CD4-positive, alpha-beta T cell (primary cell): ENCODE results near the gene NAIF1. TPM values are rescaled to one million over a fixed set of nuclear protein-coding genes. Genes with fewer than 3 reads are reported as not detected.

Experiments used
- ATAC-seq: fragments of 200-7000 bp; cut with Tn5 transposase; one replicate; pipeline ENCODE4 v1.10.0; 2022; ENCODE audit warnings: mild to moderate bottlenecking; ENCODE audit not compliant: poor library complexity
- CTCF ChIA-PET: fragments of 350-600 bp; sonication (Branson Sonifier 250); formaldehyde crosslinking; loops from one replicate; lab custom pipeline; 2021; ENCODE audit warnings: antibody characterized with exemption, inconsistent platforms; lab: Charles Lee
- POLR2A ChIA-PET: fragments of 350-600 bp; sonication (Branson Sonifier 250); formaldehyde crosslinking; loops from one replicate; lab custom pipeline; 2021; ENCODE audit warnings: antibody characterized with exemption, inconsistent platforms; lab: Charles Lee
- DNase-seq, 14 experiments: peaks; one replicate each; pipeline ENCODE4 v3.0.0-alpha.2; 2013 to 2020; ENCODE audit warnings: mixed read lengths in 2 of 14
- H3K27ac ChIP-seq, 2 donors: one replicate each; pipeline versions ENCODE4 v1.5.1 to v1.7.0; 2013; ENCODE audit warnings: low read length in 2 of 2, low read depth in 1 of 2, mild to moderate bottlenecking in 1 of 2
- H3K27me3 ChIP-seq, 2 experiments: 1 replicate in 1 of 2; 2 replicates in 1 of 2; pipeline versions ENCODE4 v1.6.1 to v1.7.0; 2013; ENCODE audit warnings: low read length in 2 of 2, control low read depth in 1 of 2, mild to moderate bottlenecking in 1 of 2, moderate library complexity in 1 of 2; ENCODE audit not compliant: insufficient read depth in 2 of 2, control insufficient read depth in 1 of 2
- H3K36me3 ChIP-seq: one replicate; pipeline ENCODE4 v1.6.1; 2013; ENCODE audit warnings: low read length, control low read depth; ENCODE audit not compliant: insufficient read depth
- H3K4me1 ChIP-seq: one replicate; pipeline ENCODE4 v1.6.1; 2013; ENCODE audit warnings: low read length, control low read depth; ENCODE audit not compliant: insufficient read depth
- H3K4me3 ChIP-seq: one replicate; pipeline ENCODE4 v1.5.1; 2013; ENCODE audit warnings: mild to moderate bottlenecking, low read length, moderate library complexity
- H3K9me3 ChIP-seq, 2 experiments: 1 replicate in 1 of 2; 2 replicates in 1 of 2; pipeline versions ENCODE4 v1.6.1 to v1.7.0; 2013; ENCODE audit warnings: low read length in 2 of 2, mild to moderate bottlenecking in 2 of 2, control low read depth in 1 of 2, moderate library complexity in 1 of 2; ENCODE audit not compliant: control insufficient read depth in 1 of 2, insufficient read depth in 1 of 2
- H3K27ac Mint-ChIP-seq: one replicate; pipeline ENCODE4 v1.8.0; 2020; ENCODE audit warnings: mixed read lengths
- H3K27me3 Mint-ChIP-seq: one replicate; pipeline ENCODE4 v1.8.0; 2021; ENCODE audit warnings: mixed read lengths
- H3K36me3 Mint-ChIP-seq: one replicate; pipeline ENCODE4 v1.8.0; 2021; ENCODE audit warnings: low read depth, mixed read lengths
- H3K4me1 Mint-ChIP-seq: one replicate; pipeline ENCODE4 v1.8.0; 2021; ENCODE audit warnings: low read depth, mixed read lengths
- H3K4me3 Mint-ChIP-seq: one replicate; pipeline ENCODE4 v1.8.0; 2020; ENCODE audit warnings: mild to moderate bottlenecking, mixed read lengths
- H3K9me3 Mint-ChIP-seq: one replicate; pipeline ENCODE4 v1.8.0; 2020; ENCODE audit warnings: mixed read lengths
- CTCF ChIP-seq: fragments of 200-600 bp; IDR thresholded peaks from one replicate; pipeline ENCODE4 v1.8.0; 2022; ENCODE audit warnings: antibody characterized with exemption, mild to moderate bottlenecking
- intact Hi-C, 2 experiments: fragments of 100-400 bp; cut with DNase I in 1 of 2; cut with micrococcal nuclease in 1 of 2; formaldehyde crosslinking; loops; one replicate each; pipeline versions ENCODE4 v1.15.1 to v1.9.0; 2023 to 2025; cut with DNase I, micrococcal nuclease
- total RNA-seq, 174 experiments: library from RNA in 2 of 174; stranded (reverse) in 2 of 174; gene quantifications; one replicate each; pipeline ENCODE4 v1.2.3 and lab custom pipeline; 2021 to 2026

NAIF1 gene
- total RNA-seq, 2 experiments from 2014 or later: 11.5 to 16.8 TPM

- Mint-ChIP-seq H3K27ac (no peak overlapping the region), H3K4me1 (peaks cover 49% of the 10 kb centered on the region)
- no peak for ATAC-seq
Observed at GRCh38 chr9:128080206-128080605, 13.1 kb upstream of the NAIF1 start.

GRCh38 chr9:128078504-128079434, 11.6 kb upstream of the NAIF1 start:
- CTCF ChIA-PET: interaction anchor here (0.7 to 1.4 kb wide), 3 partner anchors 9 to 123 kb away, joined by 3 to 4 read pairs (median 4); no protein-coding TSS in a partner anchor
- DNase-seq: peak in 1 of 14 experiments; percentile 14
- Mint-ChIP-seq H3K4me1 (peaks cover 46% of the 10 kb centered on the region), H3K4me3 (peak overlapping the region; percentile 52), H3K27ac (peak overlapping the region; percentile 72), H3K9me3 (no peaks in the 10 kb centered on the region), H3K36me3 (peaks cover 24% of the 10 kb centered on the region), H3K27me3 (no peaks in the 10 kb centered on the region)
- H3K4me1 ChIP-seq: peaks cover 64% of the 10 kb centered on the region
- H3K4me3 ChIP-seq: no peak overlapping the region
- POLR2A ChIA-PET: interaction anchor here (0.9 to 1.7 kb wide), 5 partner anchors 11 to 73 kb away, joined by 4 to 14 read pairs (median 5); partner anchors contain the start of genes NAIF1 and SLC25A25
- H3K9me3 ChIP-seq: no peaks in the 10 kb centered on the region
- H3K36me3 ChIP-seq: peaks cover 13% of the 10 kb centered on the region
- intact Hi-C loops: no loop called here
- no peaks in the 10 kb centered on the region for H3K27me3 ChIP-seq
- ATAC-seq: peak; percentile 48
- peak overlapping the region in 1 of 2 donors; percentile 24 for H3K27ac ChIP-seq
- no peak for TF ChIP-seq CTCF

More at GRCh38 chr9:128080206-128080605, 13.1 kb upstream of the NAIF1 start:
- no peak for DNase-seq
- no peaks in the 10 kb centered on the region for H3K27me3 ChIP-seq
- POLR2A ChIA-PET: interaction anchor here (1.4 kb wide), 1 partner anchor 8 kb away, joined by 3 read pairs; no protein-coding TSS in a partner anchor
- H3K4me3 Mint-ChIP-seq: no peak overlapping the region
- intact Hi-C loops: loop anchor here (5.0 kb wide), 2 partner anchors 38 to 123 kb away; no protein-coding TSS in a partner anchor
- CTCF ChIA-PET: interaction anchor here (1.6 kb wide), 1 partner anchor 136 kb away, joined by 4 read pairs; no protein-coding TSS in a partner anchor
- no peaks in the 10 kb centered on the region for H3K9me3 Mint-ChIP-seq
- H3K27me3 Mint-ChIP-seq: no peaks in the 10 kb centered on the region
- no peak overlapping the region for H3K4me3 ChIP-seq
- H3K4me1 ChIP-seq: peaks cover 55% of the 10 kb centered on the region
- peaks cover 19% of the 10 kb centered on the region for H3K36me3 ChIP-seq
- H3K9me3 ChIP-seq: no peaks in the 10 kb centered on the region
- H3K27ac ChIP-seq: no peak overlapping the region
- peaks cover 28% of the 10 kb centered on the region for H3K36me3 Mint-ChIP-seq
- TF ChIP-seq CTCF: no peak

- peaks cover 13% of the 10 kb centered on the region for H3K36me3 ChIP-seq
- intact Hi-C loops: no loop called here
- peaks cover 22% of the 10 kb centered on the region for H3K36me3 Mint-ChIP-seq
- H3K4me3 Mint-ChIP-seq: peak overlapping the region; percentile 52
- DNase-seq: no peak
- H3K27me3 Mint-ChIP-seq: no peaks in the 10 kb centered on the region
- POLR2A ChIA-PET: interaction anchor here (0.9 to 1.7 kb wide), 4 partner anchors 10 to 72 kb away, joined by 4 to 14 read pairs (median 5); partner anchors contain the start of genes NAIF1 and SLC25A25
- peaks cover 69% of the 10 kb centered on the region for H3K4me1 ChIP-seq
- peak overlapping the region in 1 of 2 donors; percentile 24 for H3K27ac ChIP-seq
- no peaks in the 10 kb centered on the region for H3K27me3 ChIP-seq
- TF ChIP-seq CTCF: no peak
- peak overlapping the region; percentile 72 for H3K27ac Mint-ChIP-seq
- H3K4me1 Mint-ChIP-seq: peaks cover 52% of the 10 kb centered on the region
- H3K9me3 Mint-ChIP-seq: no peaks in the 10 kb centered on the region
- ATAC-seq: no peak
- no peaks in the 10 kb centered on the region for H3K9me3 ChIP-seq
- CTCF ChIA-PET: interaction anchor here (1.4 kb wide), 1 partner anchor 10 kb away, joined by 4 read pairs; no protein-coding TSS in a partner anchor
- H3K4me3 ChIP-seq: no peak overlapping the region
Observed at GRCh38 chr9:128077847-128078503, 10.9 kb upstream of the NAIF1 start.
